ENCODE data around the gene P2RY13.

The P2RY13 gene

DNA sequence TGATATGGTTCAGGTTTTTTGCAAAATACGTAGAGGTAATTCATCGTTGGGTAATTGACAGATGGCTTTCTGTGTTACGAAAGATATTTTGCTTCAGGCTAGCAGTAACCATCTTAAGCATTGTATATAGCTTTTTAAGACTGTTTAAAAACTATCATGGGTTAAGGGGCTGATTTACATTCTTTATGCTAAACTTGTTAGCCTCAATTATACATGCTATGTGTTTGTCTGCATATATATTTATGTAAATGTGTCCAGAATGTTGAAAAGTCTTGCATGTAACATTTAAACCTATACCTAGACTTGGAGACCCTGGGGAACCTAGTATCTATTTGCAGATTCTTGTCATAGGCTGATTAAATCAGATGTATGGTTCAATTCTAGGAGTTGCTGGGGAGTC, 39.9 kb downstream of the P2RY13 start:
- no peak for DNase-seq

DNA sequence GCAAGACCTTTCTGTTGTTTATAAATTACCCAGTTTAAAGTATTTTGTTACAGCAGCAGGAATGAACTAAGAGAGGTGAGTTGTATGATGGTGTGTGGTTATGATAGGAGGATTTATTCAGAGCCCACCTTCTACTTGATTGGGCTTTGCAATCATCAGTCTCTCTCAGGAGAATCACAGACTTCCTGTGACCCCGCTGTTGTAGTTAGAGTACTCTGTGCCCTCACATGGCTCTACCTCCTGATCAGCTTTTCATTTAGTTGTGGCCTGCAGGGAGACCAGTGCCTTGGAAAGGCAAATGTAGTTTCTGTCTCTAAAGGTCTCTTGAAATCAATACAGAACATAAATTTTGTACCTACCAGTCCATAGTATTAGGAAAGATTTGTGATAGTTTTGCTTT, 43.4 kb downstream of the P2RY13 start:
- no peak for DNase-seq

GRCh38 chr3:151283907-151284461, 45.4 kb downstream of the P2RY13 start:
- DNase-seq, result no peak

DNA sequence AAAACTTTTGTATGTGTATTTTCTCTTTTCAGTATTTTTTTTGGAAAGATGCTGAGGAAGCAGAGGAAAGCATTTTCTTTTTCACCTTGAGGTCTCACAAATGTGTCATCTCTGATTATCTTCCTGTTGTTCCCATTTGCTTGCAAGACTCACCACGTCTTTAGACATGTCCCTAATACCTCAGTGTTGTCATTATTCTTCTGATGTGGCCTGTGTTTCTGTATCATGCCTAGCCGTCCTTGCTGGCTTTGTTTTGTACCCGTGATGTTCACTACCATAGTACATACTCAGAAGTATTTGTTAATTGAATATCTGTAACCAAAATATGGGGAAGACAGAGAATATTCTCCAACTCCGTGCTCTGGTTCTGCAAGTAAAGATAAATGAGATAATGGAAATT, 46.0 kb downstream of the P2RY13 start:
- DNase-seq, result no peak

DNA sequence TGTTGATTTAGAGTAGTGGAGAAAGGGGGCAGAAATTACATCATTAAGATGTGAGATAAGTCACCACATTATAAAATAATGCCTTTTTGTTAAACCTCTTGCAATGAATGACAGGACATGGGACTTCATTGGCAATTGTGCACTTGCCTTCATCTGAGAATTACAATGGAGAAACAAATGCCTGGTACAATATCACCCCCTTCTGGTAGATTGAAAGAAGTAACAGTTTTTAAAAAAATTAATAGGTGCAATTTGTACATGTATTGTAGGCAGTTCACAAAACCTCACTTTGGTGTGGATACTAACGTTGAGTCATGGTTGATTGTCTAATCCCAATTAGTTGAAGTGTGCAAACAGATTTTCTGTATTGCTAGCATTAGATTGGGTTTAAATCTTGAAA, 46.4 kb downstream of the P2RY13 start:
- peak; percentile 73 for DNase-seq

GRCh38 chr3:151281671-151282324, 47.6 kb downstream of the P2RY13 start:
- no peak for DNase-seq

DNA sequence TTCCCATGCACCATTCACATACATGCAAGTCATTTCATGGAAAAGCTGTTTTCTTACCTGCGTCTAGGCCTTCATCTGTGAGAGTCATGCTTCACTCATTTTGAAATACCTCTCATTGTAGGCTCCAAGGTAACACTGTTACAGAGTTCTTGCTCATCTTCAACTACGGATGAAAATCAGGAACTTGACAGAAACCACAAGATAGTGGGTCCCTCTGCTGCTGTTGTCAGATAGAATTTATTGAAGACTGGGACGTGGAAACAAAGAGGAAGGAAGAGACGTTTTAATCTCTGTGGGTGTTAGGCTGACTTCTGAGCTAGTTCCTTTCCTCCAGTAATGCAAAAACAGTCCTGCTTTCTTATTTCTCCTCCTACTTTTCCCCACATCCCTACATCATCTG, 51.1 kb downstream of the P2RY13 start, which contains the start of gene P2RY14:
TSS of gene P2RY14 (minus strand) at position 313 of the 400 bp plus-strand sequence. CDS start 64,226 bp downstream, outside the sequence.
- peak; percentile 19 for DNase-seq

- DNase-seq, result peak; percentile 63
Observed at GRCh38 chr3:151276687-151277042, 52.7 kb downstream of the P2RY13 start.
